NCI-H2227 treated with DMSO at 0.1 percent for 48 hours (cell line): ENCODE measurements around the gene AP3B1.
A peak's percentile ranks its signal among the peaks of the same experiment; 100 is the strongest.

Source experiments
- DNase-seq: peaks from one replicate; lab custom pipeline; 2025; lab: John Stamatoyannopoulos, UW

Gene AP3B1

GRCh38 chr5:78291687-78292086 is 2.8 kb downstream of the AP3B1 start:
- DNase-seq, result no peak

- DNase-seq, result no peak
Observed at GRCh38 chr5:78289911-78290310, 4.6 kb downstream of the AP3B1 start.

GRCh38 chr5:78288246-78288645 is 6.3 kb downstream of the AP3B1 start:
- no peak for DNase-seq

GRCh38 chr5:78287833-78288232 is 6.7 kb downstream of the AP3B1 start:
- DNase-seq, result no peak

- DNase-seq, result no peak
Observed at GRCh38 chr5:78287169-78287568, 7.3 kb downstream of the AP3B1 start.

GRCh38 chr5:78286290-78286689 is 8.2 kb downstream of the AP3B1 start:
- no peak for DNase-seq

- DNase-seq, result no peak
Observed at GRCh38 chr5:78283802-78284201, 10.7 kb downstream of the AP3B1 start.

- DNase-seq, result no peak
Observed at GRCh38 chr5:78283105-78283504, 11.4 kb downstream of the AP3B1 start.

- DNase-seq, result no peak
Observed at GRCh38 chr5:78280261-78280660, 14.2 kb downstream of the AP3B1 start.

GRCh38 chr5:78279194-78279593 is 15.3 kb downstream of the AP3B1 start:
- no peak for DNase-seq

- no peak for DNase-seq
Observed at GRCh38 chr5:78277715-78278114, 16.8 kb downstream of the AP3B1 start.

GRCh38 chr5:78275998-78276543 is 18.4 kb downstream of the AP3B1 start:
- no peak for DNase-seq

GRCh38 chr5:78274540-78275197 is 19.8 kb downstream of the AP3B1 start:
- DNase-seq, result no peak

GRCh38 chr5:78273436-78273835 is 21.1 kb downstream of the AP3B1 start:
- DNase-seq, result no peak

GRCh38 chr5:78271766-78272165 is 22.7 kb downstream of the AP3B1 start:
- DNase-seq, result no peak

- peak; percentile 17 for DNase-seq
Observed at GRCh38 chr5:78269088-78269703, 25.3 kb downstream of the AP3B1 start.

GRCh38 chr5:78268356-78268755 is 26.1 kb downstream of the AP3B1 start:
- DNase-seq, result no peak

- no peak for DNase-seq
Observed at GRCh38 chr5:78265163-78265562, 29.3 kb downstream of the AP3B1 start.

- DNase-seq, result no peak
Observed at GRCh38 chr5:78264600-78264999, 29.9 kb downstream of the AP3B1 start.

- DNase-seq, result no peak
Observed at GRCh38 chr5:78260771-78261170, 33.7 kb downstream of the AP3B1 start.

- no peak for DNase-seq
Observed at GRCh38 chr5:78253201-78253600, 41.3 kb downstream of the AP3B1 start.

- no peak for DNase-seq
Observed at GRCh38 chr5:78252715-78253114, 41.8 kb downstream of the AP3B1 start.

- DNase-seq, result no peak
Observed at GRCh38 chr5:78251663-78252284, 42.7 kb downstream of the AP3B1 start.
